Effector CD4-positive, alpha-beta T cell (primary cell): ENCODE results near the gene ZNF414.

Experiments
- DNase-seq: peaks from one replicate; pipeline ENCODE4 v3.0.0-alpha.2; 2020

The ZNF414 gene

GRCh38 chr19:8489561-8490394, 24.2 kb downstream of the ZNF414 start:
- no peak for DNase-seq

- DNase-seq = no peak
Measured at GRCh38 chr19:8488365-8488764, 25.6 kb downstream of the ZNF414 start.

- DNase-seq = peak; percentile 30
Measured at GRCh38 chr19:8487137-8487851, 26.7 kb downstream of the ZNF414 start.

- DNase-seq = no peak
Measured at GRCh38 chr19:8486661-8487136, 27.3 kb downstream of the ZNF414 start.

- no peak for DNase-seq
Measured at GRCh38 chr19:8485561-8486371, 28.2 kb downstream of the ZNF414 start.

- no peak for DNase-seq
Measured at GRCh38 chr19:8484331-8484894, 29.6 kb downstream of the ZNF414 start.

- no peak for DNase-seq
Measured at GRCh38 chr19:8483165-8483564, 30.8 kb downstream of the ZNF414 start.

GRCh38 chr19:8482696-8483095, 31.3 kb downstream of the ZNF414 start:
- DNase-seq = no peak

- no peak for DNase-seq
Measured at GRCh38 chr19:8481616-8482015, 32.4 kb downstream of the ZNF414 start.

GRCh38 chr19:8481201-8481600, 32.8 kb downstream of the ZNF414 start:
- no peak for DNase-seq

GRCh38 chr19:8478598-8478997, 35.4 kb downstream of the ZNF414 start:
- DNase-seq = no peak

GRCh38 chr19:8477889-8478288, 36.1 kb downstream of the ZNF414 start:
- no peak for DNase-seq

- no peak for DNase-seq
Measured at GRCh38 chr19:8476524-8476923, 37.4 kb downstream of the ZNF414 start.

GRCh38 chr19:8475005-8475404, 39.0 kb downstream of the ZNF414 start:
- no peak for DNase-seq

- DNase-seq = no peak
Measured at GRCh38 chr19:8473648-8474476, 40.1 kb downstream of the ZNF414 start.

GRCh38 chr19:8469613-8470368, 44.2 kb downstream of the ZNF414 start:
- DNase-seq = no peak

GRCh38 chr19:8468761-8469373, 45.1 kb downstream of the ZNF414 start:
- DNase-seq = no peak

- DNase-seq = no peak
Measured at GRCh38 chr19:8468124-8468523, 45.8 kb downstream of the ZNF414 start.

- DNase-seq = no peak
Measured at GRCh38 chr19:8466018-8466417, 47.9 kb downstream of the ZNF414 start.

- no peak for DNase-seq
Measured at GRCh38 chr19:8463365-8463764, 50.6 kb downstream of the ZNF414 start.

- no peak for DNase-seq
Measured at GRCh38 chr19:8462571-8462970, 51.4 kb downstream of the ZNF414 start.
